Neural progenitor cell (in vitro differentiated cells): Measurements from ENCODE around the gene CYYR1.

Experiments used
- EZH2 ChIP-seq: fragments of 200-600 bp; sonication (generic); IDR thresholded peaks from 2 replicates; pipeline ENCODE4 v1.6.1; 2017; ENCODE audit warnings: antibody characterized with exemption, mild to moderate bottlenecking, moderate library complexity
- TF ChIP-seq, protein P1 (sequence below): fragments of 200-600 bp; sonication (generic); IDR thresholded peaks from 2 replicates; pipeline ENCODE4 v1.5.1; 2017; ENCODE audit warnings: antibody characterized with exemption, mild to moderate bottlenecking

- TF ChIP-seq, protein P1, sequence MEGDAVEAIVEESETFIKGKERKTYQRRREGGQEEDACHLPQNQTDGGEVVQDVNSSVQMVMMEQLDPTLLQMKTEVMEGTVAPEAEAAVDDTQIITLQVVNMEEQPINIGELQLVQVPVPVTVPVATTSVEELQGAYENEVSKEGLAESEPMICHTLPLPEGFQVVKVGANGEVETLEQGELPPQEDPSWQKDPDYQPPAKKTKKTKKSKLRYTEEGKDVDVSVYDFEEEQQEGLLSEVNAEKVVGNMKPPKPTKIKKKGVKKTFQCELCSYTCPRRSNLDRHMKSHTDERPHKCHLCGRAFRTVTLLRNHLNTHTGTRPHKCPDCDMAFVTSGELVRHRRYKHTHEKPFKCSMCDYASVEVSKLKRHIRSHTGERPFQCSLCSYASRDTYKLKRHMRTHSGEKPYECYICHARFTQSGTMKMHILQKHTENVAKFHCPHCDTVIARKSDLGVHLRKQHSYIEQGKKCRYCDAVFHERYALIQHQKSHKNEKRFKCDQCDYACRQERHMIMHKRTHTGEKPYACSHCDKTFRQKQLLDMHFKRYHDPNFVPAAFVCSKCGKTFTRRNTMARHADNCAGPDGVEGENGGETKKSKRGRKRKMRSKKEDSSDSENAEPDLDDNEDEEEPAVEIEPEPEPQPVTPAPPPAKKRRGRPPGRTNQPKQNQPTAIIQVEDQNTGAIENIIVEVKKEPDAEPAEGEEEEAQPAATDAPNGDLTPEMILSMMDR: no peak
- TF ChIP-seq EZH2: no peak
Measured at GRCh38 chr21:26614251-26614650, 41.2 kb upstream of the CYYR1 start.
